ENCODE results near the gene AADACL4.

DNA sequence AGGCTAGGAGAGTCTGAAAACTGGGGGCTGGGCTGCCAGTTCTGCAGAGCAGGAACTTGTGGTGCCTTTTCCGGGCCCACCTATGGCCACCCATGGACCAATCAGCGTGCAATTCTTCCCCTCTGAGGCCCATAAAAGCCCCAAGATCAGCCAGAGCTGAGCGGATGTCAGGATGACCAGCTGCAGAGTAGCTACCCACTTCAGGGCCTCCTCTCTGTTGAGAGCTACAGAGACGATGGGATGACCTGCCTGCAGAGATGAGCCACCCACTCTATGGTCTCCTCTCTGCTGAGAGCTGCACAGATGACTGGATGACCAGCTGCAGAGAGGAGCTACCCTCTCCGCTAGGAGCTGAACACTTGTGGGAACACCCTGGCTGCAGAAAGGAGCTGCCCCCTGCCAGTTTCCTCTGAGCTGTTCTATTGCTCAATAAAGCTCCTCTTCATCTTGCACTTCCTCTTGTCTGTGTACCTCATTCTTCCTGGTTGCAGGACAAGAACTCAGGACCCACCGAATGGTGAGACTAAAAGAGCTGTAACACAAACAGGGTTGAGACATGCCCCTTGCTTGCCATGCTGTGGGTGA, 12.8 kb upstream of the AADACL4 start:
- TF ChIP-seq, protein P1, sequence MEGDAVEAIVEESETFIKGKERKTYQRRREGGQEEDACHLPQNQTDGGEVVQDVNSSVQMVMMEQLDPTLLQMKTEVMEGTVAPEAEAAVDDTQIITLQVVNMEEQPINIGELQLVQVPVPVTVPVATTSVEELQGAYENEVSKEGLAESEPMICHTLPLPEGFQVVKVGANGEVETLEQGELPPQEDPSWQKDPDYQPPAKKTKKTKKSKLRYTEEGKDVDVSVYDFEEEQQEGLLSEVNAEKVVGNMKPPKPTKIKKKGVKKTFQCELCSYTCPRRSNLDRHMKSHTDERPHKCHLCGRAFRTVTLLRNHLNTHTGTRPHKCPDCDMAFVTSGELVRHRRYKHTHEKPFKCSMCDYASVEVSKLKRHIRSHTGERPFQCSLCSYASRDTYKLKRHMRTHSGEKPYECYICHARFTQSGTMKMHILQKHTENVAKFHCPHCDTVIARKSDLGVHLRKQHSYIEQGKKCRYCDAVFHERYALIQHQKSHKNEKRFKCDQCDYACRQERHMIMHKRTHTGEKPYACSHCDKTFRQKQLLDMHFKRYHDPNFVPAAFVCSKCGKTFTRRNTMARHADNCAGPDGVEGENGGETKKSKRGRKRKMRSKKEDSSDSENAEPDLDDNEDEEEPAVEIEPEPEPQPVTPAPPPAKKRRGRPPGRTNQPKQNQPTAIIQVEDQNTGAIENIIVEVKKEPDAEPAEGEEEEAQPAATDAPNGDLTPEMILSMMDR (IDR thresholded peaks at IDR 0.05; ENCODE audit: low read depth, low read length) = no peak
- no peak for TF ChIP-seq POLR2A (IDR thresholded peaks at IDR 0.05; ENCODE audit: extremely low read depth, insufficient read length)
